Loucy (cell line): ENCODE data around the gene MB.

ENCODE experiments used
- H2AFZ ChIP-seq: fragments of 200-600 bp; sonication (generic); 2 replicates; pipeline ENCODE4 v1.6.0; 2016; ENCODE audit warnings: antibody characterized with exemption, mild to moderate bottlenecking, low read length, moderate library complexity
- H3F3A ChIP-seq: fragments of 200-600 bp; 2 replicates; pipeline ENCODE4 v1.6.0; 2016; ENCODE audit warnings: antibody characterized with exemption, low read depth, mild to moderate bottlenecking
- H3K27me3 ChIP-seq: fragments of 200-600 bp; sonication (generic); 2 replicates; pipeline ENCODE4 v1.6.1; 2014; ENCODE audit warnings: low read length, mild to moderate bottlenecking; ENCODE audit not compliant: insufficient read depth, poor library complexity, severe bottlenecking
- H3K36me3 ChIP-seq: fragments of 200-600 bp; sonication (generic); 2 replicates; pipeline ENCODE4 v1.6.1; 2016; ENCODE audit warnings: low read length; ENCODE audit not compliant: insufficient read depth
- H3K4me1 ChIP-seq: fragments of 200-600 bp; sonication (generic); 2 replicates; pipeline ENCODE4 v1.5.1; 2014; ENCODE audit warnings: low read length, mild to moderate bottlenecking; ENCODE audit not compliant: insufficient read depth, poor library complexity, severe bottlenecking
- H3K4me2 ChIP-seq: fragments of 200-600 bp; sonication (generic); 2 replicates; pipeline ENCODE4 v1.6.0; 2014; ENCODE audit warnings: antibody characterized with exemption, low read length, low read depth, mild to moderate bottlenecking; ENCODE audit not compliant: poor library complexity, severe bottlenecking
- H3K4me3 ChIP-seq: fragments of 200-600 bp; sonication (generic); 2 replicates; pipeline ENCODE4 v1.5.1; 2014; ENCODE audit warnings: low read length, mild to moderate bottlenecking, mixed read lengths; ENCODE audit not compliant: poor library complexity, severe bottlenecking
- H3K79me2 ChIP-seq: fragments of 200-600 bp; sonication (generic); 2 replicates; pipeline ENCODE4 v1.6.1; 2014; ENCODE audit warnings: low read length; ENCODE audit not compliant: insufficient read depth
- H3K9ac ChIP-seq: fragments of 200-600 bp; sonication (generic); 2 replicates; pipeline ENCODE4 v1.6.0; 2014; ENCODE audit warnings: mild to moderate bottlenecking, low read depth, low read length, moderate library complexity; ENCODE audit not compliant: poor library complexity, severe bottlenecking
- H3K9me2 ChIP-seq: fragments of 200-600 bp; sonication (generic); replicated peaks from 2 replicates; pipeline ENCODE4 v1.6.1; 2016; ENCODE audit warnings: low read depth, low read length, mixed read lengths
- H3K9me3 ChIP-seq: fragments of 200-600 bp; sonication (generic); 2 replicates; pipeline ENCODE4 v1.6.1; 2014; ENCODE audit warnings: mild to moderate bottlenecking, antibody characterized with exemption, low read length, low read depth; ENCODE audit not compliant: insufficient read depth
- H4K20me1 ChIP-seq: fragments of 200-600 bp; sonication (generic); 2 replicates; pipeline ENCODE4 v1.6.0; 2014; ENCODE audit warnings: antibody characterized with exemption, low read length, mild to moderate bottlenecking; ENCODE audit not compliant: insufficient read depth, poor library complexity, severe bottlenecking
- EZH2phosphoT487 ChIP-seq: fragments of 200-600 bp; IDR thresholded peaks from 2 replicates; pipeline ENCODE4 v1.6.1; 2018; ENCODE audit warnings: antibody characterized with exemption, mild to moderate bottlenecking, moderate library complexity, borderline replicate concordance
- TF ChIP-seq, protein P1 (sequence below): fragments of 200-600 bp; sonication (generic); conservative IDR thresholded peaks from 2 replicates; pipeline ENCODE4 v1.5.1; 2014; ENCODE audit warnings: mild to moderate bottlenecking, antibody characterized with exemption, low read length

The MB gene

DNA sequence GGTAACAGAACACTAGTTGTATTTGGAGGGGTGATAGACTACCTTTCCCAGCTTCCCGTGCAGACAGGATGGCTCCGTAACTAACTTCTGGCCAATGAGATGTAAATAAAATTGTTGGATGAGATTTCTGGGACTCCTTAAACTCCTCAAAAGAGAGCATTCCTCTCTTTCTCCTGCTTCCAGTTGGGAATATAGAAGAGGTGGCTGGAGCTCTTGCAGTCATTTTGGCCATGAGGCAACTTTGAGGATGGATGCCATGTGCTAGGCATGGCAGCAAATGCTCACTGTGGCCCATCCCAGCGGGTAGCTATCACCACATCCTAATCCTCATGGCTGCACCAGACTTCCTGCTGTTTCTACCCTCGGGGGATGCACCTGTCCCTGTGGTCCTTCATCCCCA is 7.4 kb downstream of the MB start:
- Histone ChIP-seq H3K9ac (peak overlapping the region; percentile 62), H4K20me1 (no peaks in the 10 kb centered on the region), H3K4me2 (peak overlapping the region; percentile 80), H3K4me1 (peaks cover 57% of the 10 kb centered on the region), H3K9me2 (no peaks in the 10 kb centered on the region), H3K9me3 (no peaks in the 10 kb centered on the region), H3K36me3 (no peaks in the 10 kb centered on the region), H2AFZ (no peak overlapping the region), H3K4me3 (peak overlapping the region; percentile 62), H3K27me3 (no peaks in the 10 kb centered on the region), H3F3A (peaks cover 19% of the 10 kb centered on the region), H3K79me2 (peaks cover 4% of the 10 kb centered on the region)
- TF ChIP-seq EZH2phosphoT487, result no peak
- TF ChIP-seq, protein P1, sequence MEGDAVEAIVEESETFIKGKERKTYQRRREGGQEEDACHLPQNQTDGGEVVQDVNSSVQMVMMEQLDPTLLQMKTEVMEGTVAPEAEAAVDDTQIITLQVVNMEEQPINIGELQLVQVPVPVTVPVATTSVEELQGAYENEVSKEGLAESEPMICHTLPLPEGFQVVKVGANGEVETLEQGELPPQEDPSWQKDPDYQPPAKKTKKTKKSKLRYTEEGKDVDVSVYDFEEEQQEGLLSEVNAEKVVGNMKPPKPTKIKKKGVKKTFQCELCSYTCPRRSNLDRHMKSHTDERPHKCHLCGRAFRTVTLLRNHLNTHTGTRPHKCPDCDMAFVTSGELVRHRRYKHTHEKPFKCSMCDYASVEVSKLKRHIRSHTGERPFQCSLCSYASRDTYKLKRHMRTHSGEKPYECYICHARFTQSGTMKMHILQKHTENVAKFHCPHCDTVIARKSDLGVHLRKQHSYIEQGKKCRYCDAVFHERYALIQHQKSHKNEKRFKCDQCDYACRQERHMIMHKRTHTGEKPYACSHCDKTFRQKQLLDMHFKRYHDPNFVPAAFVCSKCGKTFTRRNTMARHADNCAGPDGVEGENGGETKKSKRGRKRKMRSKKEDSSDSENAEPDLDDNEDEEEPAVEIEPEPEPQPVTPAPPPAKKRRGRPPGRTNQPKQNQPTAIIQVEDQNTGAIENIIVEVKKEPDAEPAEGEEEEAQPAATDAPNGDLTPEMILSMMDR, result no peak

DNA sequence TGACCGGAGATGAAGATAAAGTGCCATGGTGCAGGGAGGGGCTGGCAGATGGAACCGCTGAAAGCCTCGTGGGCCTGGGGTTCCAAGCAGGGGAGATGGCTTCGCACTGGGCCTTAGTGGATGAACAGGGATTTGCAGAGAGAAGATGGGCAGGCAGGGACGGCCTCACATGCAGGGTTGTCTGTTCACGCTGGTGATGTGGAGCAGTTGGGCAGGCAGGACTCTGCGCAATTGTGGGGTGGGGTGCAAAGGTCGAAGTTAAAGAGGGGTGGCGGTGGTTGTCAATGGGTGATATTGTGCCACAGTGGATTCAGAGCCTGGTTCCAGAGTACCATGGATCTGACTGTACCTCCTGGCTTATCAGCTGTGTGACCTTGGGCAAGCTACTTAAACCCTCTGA is 7.9 kb downstream of the MB start:
- no peaks in the 10 kb centered on the region for H3K9me3 ChIP-seq
- no peak overlapping the region for H3K9ac ChIP-seq
- H3K4me2 ChIP-seq, result no peak overlapping the region
- TF ChIP-seq, protein P1, result no peak
- TF ChIP-seq EZH2phosphoT487, result no peak
- no peaks in the 10 kb centered on the region for H3K9me2 ChIP-seq
- H3K79me2 ChIP-seq, result peaks cover 4% of the 10 kb centered on the region
- H4K20me1 ChIP-seq, result no peaks in the 10 kb centered on the region
- H3K36me3 ChIP-seq, result no peaks in the 10 kb centered on the region
- no peak overlapping the region for H2AFZ ChIP-seq
- H3F3A ChIP-seq, result peaks cover 19% of the 10 kb centered on the region
- H3K4me3 ChIP-seq, result no peak overlapping the region
- H3K4me1 ChIP-seq, result peaks cover 59% of the 10 kb centered on the region
- H3K27me3 ChIP-seq, result no peaks in the 10 kb centered on the region

DNA sequence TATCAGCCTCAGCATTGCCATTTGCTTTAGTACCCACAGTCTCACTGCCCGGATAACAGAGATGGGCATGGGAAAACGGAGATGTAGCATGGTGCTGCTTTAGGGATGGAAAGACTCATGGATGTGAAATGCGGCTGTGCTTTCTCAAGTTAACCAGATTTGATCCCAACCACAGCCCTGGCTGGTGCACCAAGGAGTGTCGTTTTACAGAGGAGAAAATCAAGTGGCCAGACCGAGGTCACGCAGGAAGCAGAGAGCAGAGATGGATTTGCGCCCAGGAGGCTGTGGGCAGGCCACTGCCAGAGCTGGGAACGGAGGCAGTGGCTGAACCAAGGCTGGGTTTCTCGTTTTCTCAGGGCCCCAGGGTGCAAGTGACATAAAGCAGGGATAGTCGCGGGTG is 9.0 kb downstream of the MB start:
- Histone ChIP-seq H3K4me2 (no peak overlapping the region), H3K4me3 (no peak overlapping the region), H3F3A (peaks cover 19% of the 10 kb centered on the region), H2AFZ (no peak overlapping the region), H3K9me3 (no peaks in the 10 kb centered on the region), H3K4me1 (peaks cover 59% of the 10 kb centered on the region), H3K27me3 (no peaks in the 10 kb centered on the region), H3K9me2 (no peaks in the 10 kb centered on the region), H3K9ac (no peak overlapping the region), H3K36me3 (no peaks in the 10 kb centered on the region), H3K79me2 (peaks cover 4% of the 10 kb centered on the region), H4K20me1 (no peaks in the 10 kb centered on the region)
- no peak for TF ChIP-seq EZH2phosphoT487

DNA sequence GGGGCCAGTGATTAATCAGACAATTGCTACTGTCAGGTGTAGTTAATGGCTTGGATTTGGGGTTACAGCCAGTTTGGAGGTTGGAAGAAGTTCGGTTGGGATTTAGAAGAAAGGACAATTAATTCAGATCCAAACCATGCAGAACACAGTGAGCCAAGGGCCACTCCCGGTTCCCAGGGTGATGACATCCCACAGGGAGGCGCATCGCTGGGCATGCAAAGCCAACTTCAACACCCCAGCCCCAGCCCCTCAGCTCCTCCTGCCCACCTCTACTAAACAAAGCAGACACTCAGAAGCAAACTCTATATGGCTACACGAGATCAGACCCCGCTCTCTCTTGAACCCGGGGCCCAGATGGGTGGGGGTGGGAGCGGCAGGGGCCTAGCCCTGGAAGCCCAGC is 10.2 kb downstream of the MB start:
- H3K27me3 ChIP-seq, result no peaks in the 10 kb centered on the region
- peaks cover 53% of the 10 kb centered on the region for H3K4me1 ChIP-seq
- no peak overlapping the region for H3K4me3 ChIP-seq
- no peaks in the 10 kb centered on the region for H3K36me3 ChIP-seq
- no peaks in the 10 kb centered on the region for H4K20me1 ChIP-seq
- TF ChIP-seq EZH2phosphoT487, result no peak
- TF ChIP-seq, protein P1, result no peak
- H2AFZ ChIP-seq, result no peak overlapping the region
- no peak overlapping the region for H3K4me2 ChIP-seq
- no peaks in the 10 kb centered on the region for H3K9me3 ChIP-seq
- no peak overlapping the region for H3K9ac ChIP-seq
- peaks cover 4% of the 10 kb centered on the region for H3K79me2 ChIP-seq
- H3F3A ChIP-seq, result peaks cover 11% of the 10 kb centered on the region
- H3K9me2 ChIP-seq, result no peaks in the 10 kb centered on the region
